Mesenteric fat pad (tissue), 1 donor: Measurements from ENCODE around the gene NOB1. TPM values are rescaled to one million over a fixed set of nuclear protein-coding genes. Genes with fewer than 3 reads are reported as not detected.
"Not testable (repeated sequence)": the region's sequence is repeated elsewhere in the genome, so short reads cannot be mapped to it uniquely, and the experiment has no call there.

Experiments
- DNase-seq: peaks from one replicate; pipeline ENCODE4 v3.0.0-alpha.2; 2020; ENCODE audit warnings: low spot score
- long read RNA-seq: library from polyadenylated mRNA; unstranded; transcript quantifications from one replicate; pipeline ENCODE4 v2.0.0, GENCODE V29; 2020
- total RNA-seq: library from RNA; stranded (reverse); fragmentation: NEBNext Ultra II Directional; extraction: Animal tissue kit (Norgen Biotek cat#: 25700); gene quantifications from one replicate; pipeline ENCODE4 v1.2.1, GENCODE V29; 2021
- donor health status: DM: yes; HTN: yes; CAD: no.

Gene NOB1
- total RNA-seq, result 41.8 TPM
- long read RNA-seq, transcript NOB1-201 (9 exons, 1,734 nt), result major isoform, 199 of 249 reads
- long read RNA-seq, partial matches to known transcripts, result 25 of 249 reads
- long read RNA-seq, other reads (novel, unspliced or antisense), result 24 of 249 reads

DNA sequence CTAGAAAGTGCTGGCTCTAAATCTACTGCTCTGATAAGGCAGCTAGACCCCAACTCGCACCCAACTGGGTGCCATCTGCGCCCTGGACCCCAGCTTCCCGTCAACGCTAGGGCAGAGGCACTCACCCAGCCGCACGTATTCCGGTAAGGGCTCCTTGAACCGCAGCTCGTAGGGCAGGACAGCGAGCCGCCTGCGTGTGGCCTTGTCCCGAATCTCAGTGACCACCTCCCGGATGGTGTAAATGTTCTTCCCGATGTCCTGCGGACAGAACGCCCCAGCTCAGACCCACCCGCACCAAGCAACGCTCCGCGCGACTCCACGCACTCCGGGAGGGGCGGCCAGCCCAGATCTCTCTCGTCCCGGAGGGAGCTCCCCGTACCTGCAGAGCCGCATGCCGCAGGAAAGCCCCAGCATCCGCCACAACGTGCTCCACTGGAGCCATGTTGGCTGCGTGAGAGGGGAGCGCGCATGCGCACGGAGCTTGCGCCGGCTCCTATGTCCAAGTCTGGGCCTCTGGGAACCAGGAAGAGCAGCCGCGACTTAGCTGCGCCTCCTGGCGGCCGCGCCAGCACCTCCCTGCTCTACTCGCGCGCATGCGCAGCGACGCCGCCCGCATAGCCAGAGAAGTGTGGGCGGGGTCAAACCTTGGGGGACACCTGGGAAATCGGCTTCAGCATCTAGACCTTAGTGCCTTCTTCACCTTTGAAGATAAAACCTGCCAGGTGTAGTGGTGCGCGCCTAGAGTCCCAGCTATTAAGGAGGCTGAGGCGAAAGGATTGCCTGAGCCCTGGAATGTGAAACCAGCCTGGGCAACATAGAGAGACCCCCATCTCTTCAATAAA, at the start of gene NOB1:
NOB1 (minus strand) TSS at position 458 of the 842 bp plus-strand sequence; CDS start at position 442, 16 bp downstream.
- peak; percentile 99 for DNase-seq

DNA sequence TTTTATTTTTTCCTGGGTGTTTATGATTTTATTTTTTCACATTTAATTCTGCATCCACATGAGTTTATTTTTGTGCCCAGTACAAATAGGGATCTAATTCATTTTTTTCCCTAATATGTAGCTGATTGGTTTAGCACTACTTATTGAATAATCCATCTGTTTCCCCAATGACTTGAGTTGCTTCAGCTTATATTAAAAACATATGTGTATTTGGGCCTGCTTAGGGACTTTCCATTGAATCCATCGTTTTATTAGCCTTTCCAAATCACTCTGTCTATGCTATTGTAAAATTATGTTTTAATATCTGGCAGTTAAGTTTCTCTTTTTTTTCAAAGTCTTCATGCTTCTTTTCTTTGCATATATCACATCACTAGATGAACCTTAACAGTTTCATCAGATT, 49.6 kb upstream of the NOB1 start:
- DNase-seq, result no peak

DNA sequence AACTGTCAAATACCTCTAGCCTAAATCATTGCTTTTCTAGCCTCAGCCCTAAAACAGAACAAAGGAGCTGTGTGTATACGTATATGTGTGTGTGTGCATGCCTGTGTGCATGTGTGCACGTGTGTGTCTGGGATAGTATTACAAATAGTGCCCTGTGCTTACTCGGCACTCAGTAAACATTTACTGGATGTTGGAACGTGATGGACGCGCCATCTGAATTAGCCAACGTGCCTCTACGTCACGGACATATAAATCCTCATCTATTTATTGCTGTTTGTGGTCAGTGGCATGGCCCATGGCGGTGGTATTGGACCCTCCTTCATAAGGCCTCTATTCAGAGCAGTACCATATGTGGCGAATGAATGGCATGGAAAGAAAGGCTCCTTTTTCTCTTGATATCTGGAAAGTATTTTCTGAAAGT, 44.9 kb upstream of the NOB1 start:
- DNase-seq, result no peak

DNA sequence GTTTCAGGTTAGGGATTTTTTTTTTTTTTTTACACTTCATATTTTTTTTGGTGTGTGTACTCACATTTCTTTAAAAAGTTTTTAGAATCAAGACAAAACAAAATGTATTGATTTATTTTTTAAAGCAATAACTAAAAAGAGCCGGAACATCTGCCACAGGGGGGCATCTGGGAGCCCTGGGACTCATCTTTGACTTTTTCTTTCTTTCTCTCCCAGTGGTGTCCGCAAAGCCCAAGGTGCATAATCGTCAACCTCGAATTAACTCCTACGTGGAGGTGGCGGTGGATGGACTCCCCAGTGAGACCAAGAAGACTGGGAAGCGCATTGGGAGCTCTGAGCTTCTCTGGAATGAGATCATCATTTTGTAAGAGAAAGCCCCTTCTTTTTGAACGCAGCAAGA, 43.7 kb upstream of the NOB1 start:
- DNase-seq, result no peak

DNA sequence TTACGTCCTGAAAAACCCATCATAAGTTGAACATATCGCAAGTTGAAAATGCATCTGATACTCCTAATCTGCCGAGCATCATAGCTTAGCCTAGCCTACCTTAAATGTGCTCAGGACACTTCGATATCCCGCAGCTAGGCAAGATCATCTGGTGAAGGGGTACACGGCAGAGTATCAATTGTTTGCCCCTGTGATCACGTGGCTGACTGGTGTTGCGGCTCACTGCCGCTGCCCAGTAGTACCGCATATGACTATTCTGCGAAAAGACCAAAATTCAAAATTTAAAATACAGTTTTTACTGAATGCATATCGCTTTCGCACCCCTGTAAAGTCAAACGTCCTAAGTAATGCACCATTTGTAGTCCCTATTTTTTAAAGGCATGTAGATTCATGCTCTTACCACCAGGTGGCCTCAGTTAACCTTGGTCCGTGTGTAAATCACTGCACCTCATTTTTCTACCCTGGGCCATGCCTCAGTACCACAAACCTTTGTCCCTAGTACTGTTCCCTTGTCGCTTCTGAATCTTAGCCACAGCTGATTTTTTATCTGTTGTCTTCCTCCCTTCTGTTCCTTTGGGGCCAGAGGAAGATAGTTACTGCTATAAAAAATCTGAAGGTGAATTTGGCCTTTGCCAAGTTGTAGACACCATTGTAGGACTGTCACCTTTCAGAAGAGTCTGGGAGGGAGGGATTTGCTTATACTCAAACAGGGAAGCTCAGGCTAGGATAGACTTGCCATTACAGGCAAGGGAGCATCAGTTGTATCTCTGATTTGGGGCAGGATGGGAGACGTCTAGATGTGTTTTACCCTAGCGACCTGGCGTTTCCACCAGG, 41.8 kb upstream of the NOB1 start:
- DNase-seq, result no peak

DNA sequence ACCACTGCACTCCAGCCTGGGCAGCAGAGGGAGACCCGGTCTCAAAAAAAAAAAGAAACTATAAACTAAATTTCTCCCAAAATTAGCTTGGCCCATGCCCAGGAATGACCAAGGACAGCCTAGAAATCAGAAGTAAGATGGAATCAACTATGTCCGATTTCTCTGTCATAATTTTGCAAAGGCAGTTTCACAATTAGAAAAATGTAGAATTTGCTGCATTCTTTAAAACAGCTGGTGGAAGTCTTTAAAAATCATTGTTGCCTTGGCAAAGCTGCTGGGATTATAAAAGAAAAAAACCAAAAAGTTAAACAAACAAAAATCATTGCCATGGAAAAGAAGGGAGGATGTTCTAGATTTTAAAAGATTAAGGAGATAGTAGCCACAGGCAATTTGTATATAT, 39.8 kb upstream of the NOB1 start:
- DNase-seq, result no peak

DNA sequence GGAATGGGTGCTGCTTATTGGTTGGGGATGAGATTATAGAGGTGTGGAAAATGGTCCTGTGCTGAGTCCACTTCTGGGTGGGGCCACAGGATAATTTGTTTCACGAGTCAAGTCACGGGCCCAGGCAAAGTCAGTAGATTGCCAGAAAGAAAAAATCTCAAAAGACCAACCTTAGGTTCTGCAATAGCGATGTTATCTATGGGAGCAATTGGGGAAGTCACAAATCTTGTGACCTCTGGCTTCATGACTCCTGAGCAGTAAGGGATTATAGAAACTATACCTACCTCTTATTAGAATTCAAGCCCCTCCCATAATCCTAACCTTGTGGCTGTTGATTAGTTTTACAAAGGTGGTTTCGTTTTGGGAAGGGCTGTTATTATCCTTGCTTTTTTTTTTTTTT, 38.8 kb upstream of the NOB1 start:
- no peak for DNase-seq

DNA sequence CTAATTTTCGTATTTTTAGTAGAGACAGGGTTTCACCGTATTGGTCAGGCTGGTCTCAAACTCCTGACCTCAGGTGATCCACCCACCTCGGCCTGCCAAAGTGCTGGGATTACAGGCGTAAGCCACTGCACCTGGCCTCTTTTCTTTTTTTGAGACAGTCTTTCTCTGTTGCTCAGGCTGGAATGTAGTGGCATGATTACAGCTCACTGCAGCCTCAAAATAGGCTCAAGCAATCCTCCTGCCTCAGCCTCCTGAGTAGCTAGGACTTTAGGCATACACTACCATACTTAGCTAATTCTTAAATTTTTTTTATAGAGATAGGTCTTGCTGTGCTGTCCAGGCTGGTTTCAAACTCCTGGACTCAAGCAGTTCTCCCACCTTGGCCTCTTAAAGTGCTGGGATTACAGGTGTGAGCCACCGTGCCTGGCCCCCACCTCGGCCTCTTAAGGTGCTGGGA, 36.7 kb upstream of the NOB1 start:
- DNase-seq, result not testable (repeated sequence)

DNA sequence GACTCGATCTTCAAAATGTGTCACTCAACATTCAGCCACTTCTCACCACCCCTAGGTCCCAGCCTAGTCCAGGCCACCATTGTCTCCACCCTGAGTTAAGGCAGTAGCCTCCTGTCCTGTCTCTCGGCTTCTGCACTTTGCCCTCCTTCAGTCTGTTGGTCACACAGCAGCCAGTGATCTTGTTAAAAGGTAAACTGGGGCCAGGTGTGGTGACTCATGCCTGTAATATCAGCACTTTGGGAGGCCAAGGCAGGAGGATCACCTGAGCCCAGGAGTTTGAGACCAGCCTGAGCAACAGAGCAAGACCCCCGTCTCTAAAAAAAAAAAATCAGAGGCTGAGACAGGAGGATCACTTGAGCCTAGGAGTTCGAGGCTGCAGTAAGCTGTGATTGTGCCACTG, 33.2 kb upstream of the NOB1 start:
- no peak for DNase-seq

DNA sequence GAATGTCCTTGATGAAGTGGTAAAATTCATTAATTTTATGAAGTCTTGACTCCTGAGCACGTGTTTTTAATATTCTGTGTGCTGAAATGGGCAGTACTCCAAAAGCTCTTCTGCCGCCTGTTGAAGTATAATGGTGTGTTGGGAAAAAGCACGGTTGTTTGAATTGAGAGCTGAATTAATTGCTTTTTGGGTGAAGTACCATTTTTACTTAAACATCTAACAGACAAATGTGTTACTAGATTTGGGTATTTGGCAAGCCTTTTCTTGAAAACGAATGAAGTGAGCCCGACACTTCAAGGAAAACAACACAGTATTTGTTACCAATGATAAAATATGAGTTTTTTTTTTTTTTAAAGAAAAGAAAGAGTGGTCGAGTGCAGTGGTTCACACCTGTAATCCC, 29.9 kb upstream of the NOB1 start:
- no peak for DNase-seq

DNA sequence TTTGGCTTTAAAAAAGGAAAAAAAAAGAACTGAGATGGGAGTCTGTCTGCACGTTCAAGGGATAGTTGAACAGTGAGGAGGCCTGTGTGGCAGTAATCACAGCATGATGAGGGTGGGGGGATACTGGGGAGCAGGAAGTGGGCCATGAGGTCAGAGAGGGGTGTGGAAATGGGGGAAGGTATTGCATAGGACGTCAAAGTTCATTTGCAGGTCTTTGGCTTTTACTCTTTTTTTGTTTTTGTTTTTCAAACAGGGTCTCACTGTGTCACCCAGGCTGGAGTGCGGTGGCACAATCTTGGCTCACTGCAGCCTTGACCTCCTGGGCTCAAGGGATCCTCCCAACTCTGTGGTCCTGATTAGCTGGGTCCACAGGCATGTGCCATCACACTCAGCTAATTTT, 26.4 kb upstream of the NOB1 start:
- no peak for DNase-seq

DNA sequence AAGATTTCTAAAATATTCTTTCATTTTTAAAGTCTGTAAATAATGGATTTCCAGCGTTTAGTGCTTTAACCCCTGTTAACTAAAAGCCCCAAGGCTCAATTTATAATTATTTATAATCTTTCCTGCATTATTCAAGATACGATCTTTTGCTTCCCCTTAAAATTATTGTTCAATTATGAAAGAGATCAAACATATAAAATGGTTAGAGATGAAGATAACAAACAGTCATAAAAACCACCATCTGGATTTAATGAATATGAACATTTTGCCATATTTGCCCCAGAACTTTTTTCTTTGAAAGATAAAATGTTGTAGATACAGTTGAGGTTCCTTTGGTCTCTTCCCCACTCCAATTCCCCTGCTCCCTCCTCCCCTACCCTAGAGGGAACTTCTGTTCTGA, 25.0 kb upstream of the NOB1 start:
- no peak for DNase-seq

DNA sequence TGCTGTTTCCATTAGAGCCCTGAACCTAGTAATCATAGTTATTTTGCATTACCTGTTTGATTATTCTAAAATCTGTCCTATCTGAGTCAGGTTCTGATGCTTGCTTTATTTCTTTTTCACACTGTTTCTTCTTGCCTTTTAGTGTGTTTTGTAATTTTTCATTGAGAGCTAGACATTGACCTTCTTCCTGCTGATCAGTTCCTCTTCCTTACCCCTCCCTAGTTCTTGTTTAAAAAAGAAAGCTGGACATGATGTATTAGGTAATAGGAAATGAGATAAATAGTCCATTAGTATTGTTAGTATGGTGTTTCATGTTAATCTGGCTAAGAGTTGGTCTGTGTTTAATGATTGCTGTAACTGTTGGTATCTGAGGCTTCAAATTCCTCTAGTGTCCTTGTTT, 20.8 kb upstream of the NOB1 start:
- no peak for DNase-seq

DNA sequence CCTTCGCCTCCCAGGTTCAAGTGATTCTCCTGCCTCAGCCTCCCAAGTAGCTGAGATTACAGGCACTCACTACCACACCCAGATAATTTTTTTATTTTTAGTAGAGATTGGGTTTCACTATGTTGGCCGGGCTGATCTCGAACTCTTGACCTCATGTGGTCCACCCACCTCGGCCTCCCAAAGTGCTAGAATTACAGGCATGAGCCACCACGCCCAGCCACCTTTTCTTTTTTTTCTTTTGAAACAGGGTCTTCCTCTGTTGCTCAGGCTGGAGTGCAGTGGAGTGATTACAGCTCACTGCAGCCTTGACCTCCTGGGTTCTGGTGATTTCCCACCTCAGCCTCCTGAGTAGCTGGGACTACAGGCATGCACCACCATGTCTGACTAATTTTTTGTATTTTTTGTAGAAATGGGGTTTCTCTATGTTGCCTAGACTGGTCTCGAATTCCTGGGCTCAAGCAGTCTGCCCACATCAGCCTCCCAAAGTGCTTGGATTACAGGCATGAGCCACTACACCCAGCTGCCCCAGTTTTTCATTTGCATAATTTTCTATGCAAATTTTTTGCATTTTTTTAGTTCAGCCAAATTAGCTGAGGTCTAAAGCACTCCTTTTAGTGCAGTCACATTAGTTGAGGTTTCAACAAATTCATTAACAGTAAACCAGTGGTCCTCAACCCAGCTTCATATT, 18.7 kb upstream of the NOB1 start:
- DNase-seq, result no peak

DNA sequence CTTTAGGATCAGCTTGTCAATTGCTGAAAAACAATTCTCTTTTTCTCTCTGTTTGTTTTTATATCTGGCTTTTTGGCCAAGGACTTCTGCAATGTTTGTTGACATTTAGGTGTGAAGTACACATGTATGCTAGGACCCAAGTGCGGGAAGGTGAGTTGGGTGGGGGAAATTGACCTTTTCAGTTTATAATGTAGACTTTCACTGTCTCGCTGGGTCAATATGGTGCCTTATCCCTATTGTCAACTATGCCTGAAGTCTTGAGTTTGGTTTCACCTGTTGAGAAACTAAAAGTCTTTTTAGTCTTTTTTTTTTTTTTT, 16.9 kb upstream of the NOB1 start:
- no peak for DNase-seq

DNA sequence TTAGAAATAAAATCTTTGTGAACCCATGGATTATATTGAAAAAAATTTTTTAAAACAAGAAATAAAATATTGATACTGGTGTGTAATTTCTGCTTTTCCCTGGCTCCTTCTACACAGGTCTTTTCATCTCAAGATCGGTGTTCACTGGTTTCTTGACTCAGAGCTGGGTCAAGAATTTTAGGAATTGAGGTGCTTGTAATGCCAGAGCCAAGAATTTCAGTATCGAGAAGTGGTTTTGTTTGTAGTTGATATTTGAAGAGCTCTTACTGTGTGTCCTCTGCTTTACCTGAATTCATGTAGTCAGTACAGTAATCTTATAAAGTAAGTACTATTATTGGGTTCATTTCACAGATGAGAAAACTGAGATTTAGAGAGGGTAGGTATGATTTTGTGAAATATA, 14.7 kb upstream of the NOB1 start:
- DNase-seq, result no peak

DNA sequence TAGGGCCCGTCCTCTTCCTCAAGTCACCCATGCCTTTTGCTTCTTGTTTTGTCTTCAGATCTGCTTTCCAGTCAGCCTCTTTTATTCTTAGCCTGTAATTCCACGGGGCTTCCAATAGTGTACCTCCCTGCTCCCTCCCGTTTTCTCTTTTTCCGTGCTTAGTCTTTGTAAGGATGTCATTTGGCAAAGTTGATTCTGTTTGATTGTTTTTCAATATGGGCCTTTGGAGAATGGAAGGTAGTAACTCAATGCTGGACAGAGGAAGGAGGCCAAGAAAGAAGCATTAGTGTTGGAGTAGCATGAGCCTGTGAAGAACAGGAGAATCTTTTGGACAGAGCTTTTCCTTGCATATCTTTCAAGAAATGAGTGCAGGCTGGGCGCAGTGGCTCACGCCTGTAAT, 13.9 kb upstream of the NOB1 start:
- no peak for DNase-seq

DNA sequence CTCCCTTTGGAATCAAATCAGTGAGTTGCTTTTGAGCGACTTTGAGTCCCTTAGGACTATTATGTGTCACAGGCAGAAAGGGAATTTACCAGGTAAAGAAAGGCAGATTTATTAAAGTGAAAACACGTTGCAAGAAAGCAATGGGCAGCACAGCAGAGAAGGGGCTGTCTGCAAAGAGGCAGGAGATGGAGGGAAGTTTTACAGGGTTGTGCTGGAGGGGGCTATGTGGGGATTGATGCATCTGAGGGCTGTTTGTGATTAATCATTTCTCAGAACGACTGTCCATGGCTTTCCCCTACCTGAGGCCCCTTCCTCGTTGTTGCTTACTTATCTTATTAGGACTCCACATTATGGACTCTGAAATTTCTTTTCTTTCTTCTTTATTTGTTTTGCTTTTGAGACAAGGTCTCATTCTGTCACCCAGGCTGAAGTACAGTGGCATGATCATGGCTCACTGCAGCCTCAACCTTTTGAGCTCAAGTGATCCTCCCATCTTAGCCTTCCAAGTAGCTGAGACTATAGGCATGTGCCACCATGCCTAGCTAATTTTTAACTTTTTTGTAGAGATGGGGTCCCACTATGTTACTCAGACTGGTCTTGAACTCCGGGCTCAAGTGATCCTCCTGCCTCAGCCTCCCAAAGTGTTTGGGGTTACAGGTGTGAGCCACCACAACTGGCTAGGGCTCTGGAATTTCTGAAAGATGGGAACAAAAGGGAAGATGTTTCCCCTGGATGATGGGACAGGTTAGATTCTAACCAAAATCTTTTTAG, 12.9 kb upstream of the NOB1 start:
- DNase-seq, result no peak

DNA sequence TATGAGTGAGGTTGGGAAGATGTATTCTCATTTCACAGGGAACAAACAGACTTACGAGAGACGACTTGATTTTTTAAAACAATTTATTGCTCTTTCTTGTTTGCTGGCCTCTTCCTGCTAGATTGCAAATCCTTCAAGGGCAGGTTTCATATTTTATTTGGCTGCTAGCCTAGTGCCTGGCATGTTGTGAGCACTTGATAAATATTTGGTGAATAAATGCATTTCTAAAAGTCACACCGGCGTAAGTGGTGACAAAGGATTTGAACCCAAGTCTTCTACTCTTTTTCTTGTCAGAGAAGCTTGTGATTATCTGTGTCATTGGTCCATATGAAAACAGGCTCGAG, 8.8 kb upstream of the NOB1 start:
- DNase-seq, result no peak

DNA sequence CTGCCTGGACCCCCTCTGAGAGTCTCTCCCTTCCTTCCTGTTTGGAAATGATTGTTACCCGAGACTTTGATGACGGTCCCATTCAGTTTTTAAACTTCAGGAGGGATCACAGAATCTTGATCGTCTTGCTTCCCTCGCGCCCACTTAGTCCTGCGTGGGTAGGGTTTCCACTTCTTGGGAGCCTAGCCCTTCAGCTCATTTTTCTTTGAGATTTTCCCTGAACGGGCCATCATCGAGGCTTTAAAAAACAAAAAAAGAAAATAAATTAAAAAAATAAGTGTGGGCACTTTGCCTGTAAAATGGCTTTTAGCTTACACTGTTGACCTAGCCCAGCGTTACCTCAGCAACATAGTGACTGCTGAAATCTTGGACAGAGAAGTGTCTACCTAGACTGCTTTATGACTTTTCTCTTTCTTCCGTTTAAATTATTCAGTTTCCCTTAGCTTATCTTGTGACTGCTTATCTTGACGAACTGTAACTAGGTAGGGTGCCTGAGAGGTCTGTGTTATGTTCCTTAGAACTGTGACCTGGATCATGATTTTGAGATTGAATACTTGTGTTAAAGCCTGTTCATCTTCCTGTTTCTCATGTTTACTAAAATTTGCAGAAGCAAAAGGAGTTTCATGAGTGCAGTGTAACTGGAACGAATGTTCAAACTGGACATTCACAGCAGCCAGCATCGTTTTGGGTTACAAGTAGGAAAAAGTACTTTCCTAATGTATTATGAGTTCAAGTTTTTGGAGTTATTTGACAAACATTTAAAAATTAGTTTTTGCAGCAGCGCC, 8.3 kb upstream of the NOB1 start:
- no peak for DNase-seq
